ENCODE results near the gene OR1A2. TPM values are rescaled to one million over a fixed set of nuclear protein-coding genes. Genes with fewer than 3 reads are reported as not detected.

Gene OR1A2
- total and polyA plus RNA-seq, 2 of the 8 experiments (the other 6 are each of a cell fraction or from before 2014, with no cell fraction given): not detected

GRCh38 chr17:3222505-3222904 is 25.2 kb downstream of the OR1A2 start:
- H3K14ac ChIP-seq (ENCODE audit: insufficient read length): no peak overlapping the region
- POLR2A ChIA-PET (ENCODE audit: partially characterized antibody): no interaction called here

More at GRCh38 chr17:3222505-3222904, 25.2 kb downstream of the OR1A2 start:
- no peaks in the 10 kb centered on the region for H3K4me1 ChIP-seq (replicated peaks in 1 of 4; ENCODE audit: control insufficient read depth in 3 of 4, insufficient read depth in 4 of 4, low read length in 3 of 4)
- H3K9me3 ChIP-seq (ENCODE audit: insufficient read depth in 2 of 2, low read depth in 1 of 2, low read length in 1 of 2): peaks cover 0 to 14% of the 10 kb centered on the region in 2 experiments; a peak in 3 of 4 replicates
- H2BK15ac ChIP-seq (ENCODE audit: low read length): no peak overlapping the region
- H2BK120ac ChIP-seq (replicated peaks; ENCODE audit: low read depth, low read length): no peak overlapping the region
- CTCF ChIA-PET (ENCODE audit: partially characterized antibody): no interaction called here
- H4K8ac ChIP-seq (ENCODE audit: extremely low read depth, insufficient read depth, low read length): no peak overlapping the region
- no peak overlapping the region for H3K56ac ChIP-seq (replicated peaks; ENCODE audit: insufficient read length, low read depth, low read length)
- no peak overlapping the region for H3K4me2 ChIP-seq (ENCODE audit: insufficient read depth in 1 of 2, low read depth in 2 of 2, low read length in 2 of 2)
- no peak for TF ChIP-seq POLR2A (IDR thresholded peaks at IDR 0.05; ENCODE audit: control extremely low read depth in 1 of 2, low read depth in 2 of 2, low read length in 2 of 2)
- no peak for TF ChIP-seq SAP30 (IDR thresholded peaks at IDR 0.05; ENCODE audit: insufficient read depth, insufficient replicate concordance, low read length)
- TF ChIP-seq NANOG (IDR thresholded peaks at IDR 0.05; ENCODE audit: insufficient read depth, low read depth, low read length, poor library complexity, severe bottlenecking): no peak
- TF ChIP-seq RNF2 (IDR thresholded peaks at IDR 0.05; ENCODE audit: borderline replicate concordance, low read depth, low read length, missing control alignments, poor library complexity, severe bottlenecking): no peak
- no peak for TF ChIP-seq ZNF274 (IDR thresholded peaks at IDR 0.05; ENCODE audit: borderline replicate concordance, extremely low read depth, low read length)
- TF ChIP-seq MAX (IDR thresholded peaks at IDR 0.05): no peak
- H3K23ac ChIP-seq (ENCODE audit: insufficient read length): no peak overlapping the region
- H3K4me3 ChIP-seq (ENCODE audit: extremely low read depth in 1 of 4, insufficient read depth in 2 of 4, low read depth in 3 of 4, low read length in 4 of 4): no peak overlapping the region
- H3K27me3 ChIP-seq (replicated peaks in 1 of 4; ENCODE audit: control insufficient read depth in 3 of 4, extremely low read depth in 1 of 4, insufficient read depth in 3 of 4, low read length in 3 of 4): no peaks in the 10 kb centered on the region
- no peak overlapping the region for H4K5ac ChIP-seq (ENCODE audit: insufficient read length, low read depth, low read length)
- no peaks in the 10 kb centered on the region for H3K79me2 ChIP-seq (ENCODE audit: control insufficient read depth in 1 of 2, insufficient read depth in 2 of 2, low read length in 2 of 2)
- no peak overlapping the region for H2BK12ac ChIP-seq (ENCODE audit: low read depth, low read length)
- H3K23me2 ChIP-seq (ENCODE audit: low read depth, low read length): no peaks in the 10 kb centered on the region
- H3K36me3 ChIP-seq (ENCODE audit: control insufficient read depth in 2 of 4, insufficient read depth in 4 of 4, low read length in 3 of 4): no peaks in the 10 kb centered on the region
- no peak for DNase-seq (ENCODE audit: low read depth in 1 of 2, low spot score in 2 of 2)
- no peak overlapping the region for H3K18ac ChIP-seq (ENCODE audit: extremely low read depth, low read length)
- H3K4ac ChIP-seq (replicated peaks; ENCODE audit: insufficient read length, low read depth, low read length): no peak overlapping the region
- H4K91ac ChIP-seq (replicated peaks; ENCODE audit: insufficient read length, low read length): no peak overlapping the region
- H4K20me1 ChIP-seq (replicated peaks in 1 of 2; ENCODE audit: control insufficient read depth in 1 of 2, insufficient read depth in 2 of 2, low read length in 2 of 2): no peaks in the 10 kb centered on the region
- FAIRE-seq: no peak
- 59% methylated on average over 2 of the region's 2 CpGs; no CpG with 5 or more reads in 1 of the 2 experiments for WGBS, 2 experiments (ENCODE audit: extremely low coverage in 1 of 2, insufficient coverage in 1 of 2, insufficient read length in 1 of 2, insufficient replicate concordance in 2 of 2, low coverage in 1 of 2, low lambda C conversion rate in 2 of 2, missing lambda C conversion rate in 1 of 2)
- no peak overlapping the region for H3K9ac ChIP-seq (replicated peaks in 1 of 4; ENCODE audit: extremely low read depth in 1 of 4, low read depth in 3 of 4, low read length in 3 of 4)
- H3K79me1 ChIP-seq (ENCODE audit: low read depth, low read length): no peaks in the 10 kb centered on the region
- no peak overlapping the region for H3K27ac ChIP-seq (ENCODE audit: low read depth, low read length)
- no peak overlapping the region for H2BK5ac ChIP-seq (ENCODE audit: low read depth, low read length)
- no peak overlapping the region for H2AFZ ChIP-seq (ENCODE audit: low read length)
- no peak overlapping the region for H2AK5ac ChIP-seq (ENCODE audit: low read depth, low read length)
- H2BK20ac ChIP-seq (ENCODE audit: low read length): no peak overlapping the region

Measured in H1 (cell line).